ENCODE results near the gene PPP2R5E. TPM values are rescaled to one million over a fixed set of nuclear protein-coding genes. Genes with fewer than 3 reads are reported as not detected.

The PPP2R5E gene
- total RNA-seq, 3 donors from 2014 or later = 23.0 to 29.9 (median 23.6) TPM

DNA sequence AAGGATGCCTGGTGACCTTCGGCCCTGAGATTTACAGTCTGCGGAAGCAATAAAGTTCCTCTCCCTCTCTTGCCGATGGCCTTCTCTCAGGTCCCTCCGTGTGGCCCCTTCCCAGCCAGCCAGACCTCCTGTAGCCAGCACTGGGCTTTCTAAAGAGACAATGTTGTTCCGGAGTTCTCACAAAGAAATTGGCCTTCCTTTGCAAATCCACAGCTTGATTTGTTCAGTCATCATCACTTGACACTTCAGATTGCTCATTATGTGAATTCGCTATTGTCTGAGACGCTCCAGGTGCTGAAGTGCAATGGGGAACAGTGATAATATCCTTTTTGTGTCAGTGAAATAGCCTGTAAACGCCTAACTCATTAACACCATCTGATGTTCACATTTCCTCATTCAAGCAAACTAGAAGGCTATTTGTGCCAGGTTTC lies 180.8 kb downstream of the PPP2R5E start:
- no peak overlapping the region for H3K27ac ChIP-seq
- H3K4me3 ChIP-seq = no peak overlapping the region
- peaks cover 0 to 13% of the 10 kb centered on the region in 2 donors for H3K9me3 ChIP-seq
- no peak for TF ChIP-seq POLR2AphosphoS5 (IDR thresholded peaks at IDR 0.05)
- TF ChIP-seq, protein P1, sequence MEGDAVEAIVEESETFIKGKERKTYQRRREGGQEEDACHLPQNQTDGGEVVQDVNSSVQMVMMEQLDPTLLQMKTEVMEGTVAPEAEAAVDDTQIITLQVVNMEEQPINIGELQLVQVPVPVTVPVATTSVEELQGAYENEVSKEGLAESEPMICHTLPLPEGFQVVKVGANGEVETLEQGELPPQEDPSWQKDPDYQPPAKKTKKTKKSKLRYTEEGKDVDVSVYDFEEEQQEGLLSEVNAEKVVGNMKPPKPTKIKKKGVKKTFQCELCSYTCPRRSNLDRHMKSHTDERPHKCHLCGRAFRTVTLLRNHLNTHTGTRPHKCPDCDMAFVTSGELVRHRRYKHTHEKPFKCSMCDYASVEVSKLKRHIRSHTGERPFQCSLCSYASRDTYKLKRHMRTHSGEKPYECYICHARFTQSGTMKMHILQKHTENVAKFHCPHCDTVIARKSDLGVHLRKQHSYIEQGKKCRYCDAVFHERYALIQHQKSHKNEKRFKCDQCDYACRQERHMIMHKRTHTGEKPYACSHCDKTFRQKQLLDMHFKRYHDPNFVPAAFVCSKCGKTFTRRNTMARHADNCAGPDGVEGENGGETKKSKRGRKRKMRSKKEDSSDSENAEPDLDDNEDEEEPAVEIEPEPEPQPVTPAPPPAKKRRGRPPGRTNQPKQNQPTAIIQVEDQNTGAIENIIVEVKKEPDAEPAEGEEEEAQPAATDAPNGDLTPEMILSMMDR (IDR thresholded peaks at IDR 0.05) = no peak
- no peak for TF ChIP-seq POLR2A (IDR thresholded peaks at IDR 0.05)
- intact Hi-C loops (cut with DNase I; ENCODE audit: low total_unique reads) = no loop called here
- no peaks in the 10 kb centered on the region for H3K27me3 ChIP-seq
- no peaks in the 10 kb centered on the region for H3K36me3 ChIP-seq
- no peak for DNase-seq (ENCODE audit: low spot score in 2 of 2)
- no peaks in the 10 kb centered on the region for H3K4me1 ChIP-seq

DNA sequence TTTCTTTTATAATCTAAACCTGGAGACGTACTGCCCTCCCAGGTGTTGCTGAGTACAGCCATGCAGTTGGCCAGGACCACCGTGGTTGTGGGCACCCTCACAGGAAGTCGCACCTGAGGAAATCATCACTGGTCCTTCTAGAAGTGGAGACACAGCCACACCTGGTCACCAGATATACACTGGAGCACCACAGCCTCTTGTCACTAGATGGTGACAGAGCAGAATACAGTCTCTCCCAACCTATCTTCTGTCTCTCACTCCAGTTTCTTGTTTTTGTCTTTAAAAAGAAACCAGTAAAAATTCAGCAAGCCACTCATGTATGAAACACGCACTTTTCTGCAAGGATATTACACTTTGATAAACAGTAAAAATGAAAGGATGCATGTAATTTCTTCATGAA lies 181.4 kb downstream of the PPP2R5E start:
- DNase-seq (ENCODE audit: low spot score in 2 of 2) = no peak
- TF ChIP-seq POLR2AphosphoS5 (IDR thresholded peaks at IDR 0.05) = no peak
- no peak for TF ChIP-seq POLR2A (IDR thresholded peaks at IDR 0.05)
- TF ChIP-seq, protein P1 (IDR thresholded peaks at IDR 0.05) = no peak
- no peaks in the 10 kb centered on the region for H3K27me3 ChIP-seq
- H3K27ac ChIP-seq = no peak overlapping the region
- H3K4me3 ChIP-seq = no peak overlapping the region
- intact Hi-C loops (cut with DNase I; ENCODE audit: low total_unique reads) = no loop called here
- H3K36me3 ChIP-seq = no peaks in the 10 kb centered on the region
- no peaks in the 10 kb centered on the region for H3K4me1 ChIP-seq
- peaks cover 0 to 13% of the 10 kb centered on the region in 2 donors for H3K9me3 ChIP-seq

DNA sequence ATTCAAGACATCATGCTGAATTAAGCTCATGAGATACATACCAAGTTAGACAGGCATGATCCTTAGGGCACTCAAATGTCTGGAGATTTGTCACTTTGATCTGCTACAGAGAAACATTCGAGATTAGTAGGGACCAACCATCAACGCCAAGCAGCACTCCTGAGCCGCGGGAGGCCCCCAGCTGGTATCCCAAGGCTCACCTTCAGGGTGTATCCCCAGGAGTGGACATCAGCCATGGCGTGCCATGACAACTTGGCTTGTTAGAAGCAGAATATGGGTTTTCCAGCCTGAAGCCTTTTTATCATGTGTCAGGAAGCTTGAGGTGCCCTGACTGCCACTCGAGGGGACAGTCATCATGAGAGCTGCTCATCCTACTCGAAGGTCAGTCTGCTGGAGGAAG lies 185.3 kb downstream of the PPP2R5E start:
- intact Hi-C loops (cut with DNase I; ENCODE audit: low total_unique reads) = no loop called here
- Histone ChIP-seq H3K9me3 (no peaks in the 10 kb centered on the region), H3K27me3 (no peaks in the 10 kb centered on the region), H3K27ac (no peak overlapping the region), H3K4me1 (no peaks in the 10 kb centered on the region), H3K4me3 (no peak overlapping the region), H3K36me3 (no peaks in the 10 kb centered on the region)
- DNase-seq (ENCODE audit: low spot score in 2 of 2) = no peak
- TF ChIP-seq, protein P1 (IDR thresholded peaks at IDR 0.05) = no peak
- TF ChIP-seq POLR2AphosphoS5 (IDR thresholded peaks at IDR 0.05) (no peak), POLR2A (IDR thresholded peaks at IDR 0.05) (no peak)

DNA sequence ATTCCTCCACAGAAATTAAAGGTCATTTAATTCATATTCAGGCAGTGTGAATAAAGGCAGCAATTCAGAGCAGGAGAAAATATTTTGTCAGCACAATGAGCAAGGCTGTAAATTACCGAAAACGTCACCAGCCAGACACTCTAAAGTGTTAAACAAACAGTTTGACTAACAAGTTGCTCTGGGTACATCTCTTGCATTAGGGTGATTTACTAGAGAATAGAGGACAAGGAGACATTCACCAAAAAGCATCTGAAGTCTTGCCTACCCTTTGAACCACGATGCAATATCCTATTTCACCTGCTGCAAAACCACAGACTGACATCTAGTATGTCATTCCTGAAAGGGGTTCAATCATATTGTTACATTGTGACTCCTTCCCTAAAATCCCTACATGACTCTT lies 197.4 kb downstream of the PPP2R5E start:
- no peaks in the 10 kb centered on the region for H3K9me3 ChIP-seq
- H3K36me3 ChIP-seq = no peaks in the 10 kb centered on the region
- no peak overlapping the region for H3K27ac ChIP-seq
- H3K27me3 ChIP-seq = no peaks in the 10 kb centered on the region
- no peak for DNase-seq (ENCODE audit: low spot score in 2 of 2)
- no peak for TF ChIP-seq POLR2AphosphoS5 (IDR thresholded peaks at IDR 0.05)
- TF ChIP-seq, protein P1 (IDR thresholded peaks at IDR 0.05) = no peak
- no peak for TF ChIP-seq POLR2A (IDR thresholded peaks at IDR 0.05)
- no peak overlapping the region for H3K4me3 ChIP-seq
- H3K4me1 ChIP-seq = no peaks in the 10 kb centered on the region
- intact Hi-C loops (cut with DNase I; ENCODE audit: low total_unique reads) = no loop called here

DNA sequence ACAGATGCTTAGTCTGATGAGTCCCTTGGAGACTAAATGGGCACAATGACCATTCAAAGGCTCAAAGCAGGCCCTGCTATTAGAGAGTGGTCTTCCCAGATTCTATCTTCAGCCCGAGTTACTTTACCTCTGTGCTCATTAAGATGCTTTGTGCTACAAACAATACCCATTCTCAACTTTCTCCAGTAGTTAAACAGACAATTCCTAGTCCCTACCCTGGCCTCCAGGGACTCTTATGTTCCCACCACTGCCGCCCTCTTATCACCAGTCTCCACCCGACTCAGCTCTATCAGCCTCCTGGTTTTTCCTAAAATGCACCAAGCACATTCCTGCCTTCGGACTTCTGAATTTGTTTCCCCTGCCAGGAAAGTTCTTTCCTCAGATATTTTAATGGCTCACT lies 198.8 kb downstream of the PPP2R5E start:
- Histone ChIP-seq H3K4me3 (no peak overlapping the region), H3K27ac (no peak overlapping the region), H3K4me1 (no peaks in the 10 kb centered on the region), H3K9me3 (no peaks in the 10 kb centered on the region), H3K27me3 (no peaks in the 10 kb centered on the region), H3K36me3 (no peaks in the 10 kb centered on the region)
- DNase-seq (ENCODE audit: low spot score in 2 of 2) = no peak
- TF ChIP-seq POLR2A (IDR thresholded peaks at IDR 0.05) (no peak), POLR2AphosphoS5 (IDR thresholded peaks at IDR 0.05) (no peak)
- TF ChIP-seq, protein P1 (IDR thresholded peaks at IDR 0.05) = no peak
- intact Hi-C loops (cut with DNase I; ENCODE audit: low total_unique reads) = no loop called here

All from breast epithelium (tissue), 4 donors.